Thymus (tissue), 11 donors: Measurements from ENCODE around the gene UGT1A8. TPM values are rescaled to one million over a fixed set of nuclear protein-coding genes. Genes with fewer than 3 reads are reported as not detected.

ENCODE experiments used
- DNase-seq, 9 donors: peaks; one replicate each; pipeline ENCODE4 v3.0.0-alpha.2; 2013; ENCODE audit warnings: low spot score in 9 of 9, low read depth in 6 of 9, missing footprints in 1 of 9
- H3K27ac ChIP-seq, 2 donors: one replicate each; pipeline ENCODE4 v1.5.1; 2013; ENCODE audit warnings: control low read depth in 1 of 2, low read depth in 1 of 2, low read length in 1 of 2, mild to moderate bottlenecking in 1 of 2, moderate library complexity in 1 of 2
- H3K27me3 ChIP-seq, 2 donors: one replicate each; pipeline ENCODE4 v1.5.1; 2013; ENCODE audit warnings: low read length in 1 of 2; ENCODE audit not compliant: control insufficient read depth in 2 of 2, insufficient read depth in 1 of 2
- H3K36me3 ChIP-seq, 2 donors: one replicate each; pipeline ENCODE4 v1.5.1; 2013; ENCODE audit warnings: low read length in 1 of 2, mild to moderate bottlenecking in 1 of 2, moderate library complexity in 1 of 2; ENCODE audit not compliant: control insufficient read depth in 2 of 2, insufficient read depth in 2 of 2
- H3K4me1 ChIP-seq, 2 donors: one replicate each; pipeline ENCODE4 v1.5.1; 2013; ENCODE audit warnings: low read length in 2 of 2; ENCODE audit not compliant: control insufficient read depth in 2 of 2, insufficient read depth in 2 of 2
- H3K4me3 ChIP-seq, 2 donors: one replicate each; pipeline ENCODE4 v1.5.1; 2013; ENCODE audit warnings: low read length in 2 of 2, control low read depth in 1 of 2, mild to moderate bottlenecking in 1 of 2
- H3K9me3 ChIP-seq, 2 donors: one replicate each; pipeline ENCODE4 v1.5.1; 2013; ENCODE audit warnings: low read length in 1 of 2, mild to moderate bottlenecking in 1 of 2; ENCODE audit not compliant: control insufficient read depth in 2 of 2, insufficient read depth in 1 of 2
- WGBS: extraction: QIAGEN DNeasy Blood & Tissue Kit; methylation state at CpG from one replicate; pipeline ENCODE4 v1.1.7; 2013; 5-methylcytosine and 5-hydroxymethylcytosine counted together
- polyA plus RNA-seq: library from polyadenylated mRNA; stranded (reverse); fragments of 200-250 nt; gene quantifications from one replicate; pipeline ENCODE4 v1.2.3, GENCODE V29; 2013
- total RNA-seq: library from RNA; stranded (reverse); fragments of 120-200 nt; gene quantifications from one replicate; pipeline ENCODE4 v1.2.4, GENCODE V29; 2013
- donor health status: healthy.

Gene UGT1A8
- total and polyA plus RNA-seq, 2 donors = 0.24 to 2.6 TPM

DNA sequence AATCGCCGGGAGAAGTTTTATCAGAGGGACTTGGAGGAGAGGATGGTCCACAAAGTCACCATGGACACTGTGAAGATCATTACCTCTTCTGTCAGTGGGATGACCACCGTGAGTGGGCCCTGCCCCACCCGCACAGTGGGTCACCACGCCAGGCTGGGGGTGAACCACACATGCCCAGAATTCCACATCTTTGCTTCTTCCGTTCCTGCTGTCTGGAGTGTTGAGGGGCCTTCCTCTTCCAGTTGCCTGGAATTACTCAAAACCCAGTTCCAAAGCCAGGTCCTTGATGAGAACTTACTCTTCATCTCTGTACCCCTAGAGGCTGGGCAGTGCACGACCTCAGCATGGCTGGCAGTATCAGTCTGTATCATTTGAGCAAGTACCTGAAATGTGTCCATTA, 182.8 kb downstream of the UGT1A8 start:
- no peak for DNase-seq
- Histone ChIP-seq H3K27me3 (peaks cover 0 to 4% of the 10 kb centered on the region in 2 donors), H3K9me3 (peaks cover 0 to 4% of the 10 kb centered on the region in 2 donors), H3K36me3 (no peaks in the 10 kb centered on the region), H3K4me3 (no peak overlapping the region), H3K27ac (no peak overlapping the region), H3K4me1 (no peaks in the 10 kb centered on the region)
- WGBS = 89% methylated on average over 7 of the region's 7 CpGs

- Histone ChIP-seq H3K27ac (no peak overlapping the region), H3K27me3 (peaks cover 0 to 4% of the 10 kb centered on the region in 2 donors), H3K4me3 (no peak overlapping the region), H3K4me1 (no peaks in the 10 kb centered on the region), H3K36me3 (no peaks in the 10 kb centered on the region), H3K9me3 (peaks cover 0 to 4% of the 10 kb centered on the region in 2 donors)
- DNase-seq = no peak
- WGBS = 65% methylated on average over 9 of the region's 9 CpGs
Measured at GRCh38 chr2:233801357-233802131, 184.1 kb downstream of the UGT1A8 start.

DNA sequence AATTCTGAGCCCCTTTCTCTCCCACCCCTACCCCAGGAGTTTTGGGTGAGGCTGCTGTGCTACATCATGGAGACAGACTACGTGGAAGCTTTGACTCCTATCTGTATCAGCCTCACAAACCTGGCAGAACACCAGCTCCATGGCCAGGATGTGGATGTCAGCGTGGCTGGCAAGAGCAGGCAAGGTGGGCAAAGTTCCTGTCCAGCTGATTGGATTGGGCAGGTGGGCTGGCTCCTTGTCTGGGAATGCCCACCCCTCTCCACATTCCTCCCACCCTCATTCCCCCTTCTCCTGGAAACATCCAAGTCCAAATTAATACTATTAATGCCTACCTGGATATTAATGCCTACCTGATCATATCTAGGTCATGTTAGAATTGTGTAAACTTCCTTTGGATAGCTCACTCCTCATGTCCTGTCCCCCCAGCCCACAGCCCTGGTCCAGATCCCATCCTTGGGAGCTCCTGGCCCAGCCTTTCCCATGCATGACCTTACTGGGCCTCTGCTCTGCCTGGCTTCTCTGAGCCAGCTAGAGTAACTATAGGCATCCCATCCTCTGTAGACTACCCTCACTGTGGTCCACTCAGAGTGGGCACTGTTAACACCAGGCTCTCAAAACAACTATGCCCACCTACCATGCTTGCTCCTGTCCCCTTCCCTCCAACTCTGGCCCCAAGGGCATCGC, 184.8 kb downstream of the UGT1A8 start:
- no peak for DNase-seq
- no peaks in the 10 kb centered on the region for H3K36me3 ChIP-seq
- peaks cover 0 to 4% of the 10 kb centered on the region in 2 donors for H3K27me3 ChIP-seq
- H3K4me1 ChIP-seq = no peaks in the 10 kb centered on the region
- 82% methylated on average over 3 of the region's 3 CpGs for WGBS
- H3K27ac ChIP-seq = no peak overlapping the region
- H3K4me3 ChIP-seq = no peak overlapping the region
- peaks cover 0 to 4% of the 10 kb centered on the region in 2 donors for H3K9me3 ChIP-seq

- H3K9me3 ChIP-seq = peaks cover 0 to 4% of the 10 kb centered on the region in 2 donors
- no peaks in the 10 kb centered on the region for H3K36me3 ChIP-seq
- WGBS = 87% methylated on average over 2 of the region's 2 CpGs
- peaks cover 0 to 4% of the 10 kb centered on the region in 2 donors for H3K27me3 ChIP-seq
- H3K4me3 ChIP-seq = no peak overlapping the region
- H3K4me1 ChIP-seq = no peaks in the 10 kb centered on the region
- H3K27ac ChIP-seq = no peak overlapping the region
- no peak for DNase-seq
Measured at GRCh38 chr2:233803292-233803911, 186.0 kb downstream of the UGT1A8 start.

DNA sequence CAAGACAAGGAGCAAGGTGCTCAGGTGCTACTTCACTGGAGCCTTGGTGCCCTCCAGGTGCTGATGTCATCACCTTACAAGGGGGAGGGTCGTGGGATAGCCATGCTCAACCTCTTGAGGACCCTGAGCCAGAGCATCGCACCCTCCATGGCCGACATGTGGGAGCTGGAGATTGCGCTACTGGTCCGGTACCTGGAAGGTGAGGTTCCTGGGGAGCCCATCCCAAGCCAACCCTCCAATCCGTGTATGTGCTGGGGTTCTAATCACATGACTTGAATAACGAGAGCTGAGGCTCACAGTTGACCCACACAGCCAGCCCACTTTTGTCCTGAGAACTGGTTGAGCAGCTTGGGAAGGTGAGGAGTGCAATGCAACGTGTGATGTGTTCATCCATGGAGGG, 186.6 kb downstream of the UGT1A8 start:
- 78% methylated on average over 8 of the region's 8 CpGs for WGBS
- no peak for DNase-seq

DNA sequence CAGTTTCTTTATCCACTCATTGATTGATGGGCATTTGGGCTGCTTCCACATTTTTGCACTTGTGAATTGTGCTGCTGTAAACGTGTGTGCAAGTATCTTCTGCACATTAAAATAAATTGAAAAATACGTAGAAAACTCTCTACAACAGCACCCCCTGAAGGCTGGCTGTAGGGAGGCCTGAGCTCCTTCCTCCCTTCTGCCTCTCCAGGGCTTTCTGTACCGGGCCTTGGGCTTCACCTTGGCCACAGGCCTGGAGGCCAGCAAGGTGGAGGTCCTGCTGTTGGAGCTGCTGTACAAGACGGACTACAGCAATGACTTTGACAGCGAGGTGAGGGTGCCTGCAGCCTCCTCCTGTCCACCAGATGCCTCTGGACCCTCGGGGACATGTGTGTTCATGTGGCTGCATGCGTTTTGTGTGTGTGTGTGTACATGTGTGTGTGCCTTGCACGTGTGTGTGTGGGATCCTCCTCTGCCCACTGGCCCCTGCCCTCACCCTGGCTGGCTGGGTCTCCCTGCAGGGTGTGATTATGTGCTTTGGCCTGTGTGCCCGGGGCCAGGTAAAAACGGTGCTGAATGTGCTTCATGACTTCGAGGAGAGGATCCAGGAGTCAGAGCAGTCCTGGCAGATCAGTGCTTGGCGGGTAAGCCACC, 189.9 kb downstream of the UGT1A8 start:
- H3K4me1 ChIP-seq = no peaks in the 10 kb centered on the region
- DNase-seq = no peak
- no peaks in the 10 kb centered on the region for H3K9me3 ChIP-seq
- H3K36me3 ChIP-seq = no peaks in the 10 kb centered on the region
- H3K27me3 ChIP-seq = peaks cover 0 to 4% of the 10 kb centered on the region in 2 donors
- no peak overlapping the region for H3K27ac ChIP-seq
- H3K4me3 ChIP-seq = no peak overlapping the region
- 80% methylated on average over 12 of the region's 12 CpGs for WGBS

More for the DNA sequence above, 186.6 kb downstream of the UGT1A8 start:
- H3K36me3 ChIP-seq = no peaks in the 10 kb centered on the region
- H3K27ac ChIP-seq = no peak overlapping the region
- peaks cover 0 to 4% of the 10 kb centered on the region in 2 donors for H3K9me3 ChIP-seq
- peaks cover 0 to 4% of the 10 kb centered on the region in 2 donors for H3K27me3 ChIP-seq
- no peaks in the 10 kb centered on the region for H3K4me1 ChIP-seq
- no peak overlapping the region for H3K4me3 ChIP-seq

DNA sequence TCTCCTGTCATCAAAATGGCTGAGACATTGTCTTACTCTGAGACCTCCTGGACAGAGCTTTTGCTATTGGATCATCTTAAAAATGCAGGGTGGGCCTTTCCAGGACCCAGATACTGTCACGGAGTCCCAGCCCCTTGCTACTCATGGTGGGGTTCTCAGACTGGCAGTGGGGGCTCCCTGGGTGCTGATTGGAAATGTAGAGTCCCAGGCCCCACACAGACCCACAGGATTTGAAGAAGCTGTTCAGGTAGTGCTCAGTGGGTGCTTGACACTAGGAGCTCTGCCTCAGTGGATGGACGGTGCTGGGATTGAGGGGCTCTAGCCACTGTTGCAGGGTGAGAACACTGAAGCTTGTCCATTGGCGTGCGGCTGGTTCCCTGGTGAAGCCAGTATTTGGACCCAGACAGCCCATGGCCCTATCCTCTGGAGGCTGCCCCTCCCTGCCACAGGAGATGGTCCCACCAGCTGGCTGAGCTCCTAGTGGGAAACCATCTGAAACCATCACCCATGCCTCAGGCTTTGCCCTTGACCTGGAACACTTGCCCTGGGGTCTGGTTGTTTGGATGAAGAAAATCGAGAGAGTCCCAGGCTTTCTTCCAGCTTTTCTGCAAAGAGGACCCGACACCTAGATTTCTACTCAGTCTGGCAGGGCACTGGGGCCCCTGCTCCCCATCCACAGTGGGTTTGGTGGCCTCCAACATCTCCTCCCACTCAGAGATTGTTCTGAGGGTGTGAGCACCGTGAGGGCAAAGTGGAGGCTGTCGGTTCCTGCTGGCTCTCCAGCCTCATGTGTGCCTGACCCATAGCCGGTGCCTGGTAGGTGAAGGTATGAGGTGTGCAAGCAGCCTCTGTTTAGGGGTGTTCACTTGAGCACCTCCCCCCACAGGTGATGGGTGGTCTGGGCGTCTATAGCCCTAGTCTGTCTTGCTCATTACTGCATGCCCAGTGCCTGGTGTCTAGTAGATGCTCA, 190.8 kb downstream of the UGT1A8 start:
- Histone ChIP-seq H3K27me3 (peaks cover 0 to 4% of the 10 kb centered on the region in 2 donors), H3K4me1 (no peaks in the 10 kb centered on the region), H3K9me3 (no peaks in the 10 kb centered on the region), H3K27ac (no peak overlapping the region), H3K36me3 (no peaks in the 10 kb centered on the region), H3K4me3 (no peak overlapping the region)
- 89% methylated on average over 10 of the region's 10 CpGs for WGBS
- DNase-seq = no peak

DNA sequence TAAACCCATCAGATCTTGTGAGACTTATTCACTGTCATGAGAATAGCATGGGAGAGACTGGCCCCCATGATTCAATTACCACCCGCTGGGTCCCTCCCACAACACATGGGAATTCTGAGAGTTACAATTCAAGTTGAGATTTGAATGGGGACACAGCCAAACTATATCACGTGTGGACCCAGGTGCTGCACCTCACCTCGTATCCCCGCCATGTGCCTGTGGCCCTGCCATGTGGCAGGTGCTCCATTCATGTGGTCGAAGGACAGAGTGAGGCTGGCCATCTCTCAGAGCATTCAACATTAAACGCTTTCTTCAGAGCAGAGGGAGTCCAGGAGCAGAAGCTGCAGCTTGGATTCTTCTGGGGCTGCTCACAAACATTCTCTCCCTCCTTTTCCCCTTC, 193.0 kb downstream of the UGT1A8 start:
- Histone ChIP-seq H3K9me3 (no peaks in the 10 kb centered on the region), H3K4me3 (no peak overlapping the region), H3K27me3 (peaks cover 0 to 3% of the 10 kb centered on the region in 2 donors), H3K27ac (no peak overlapping the region), H3K4me1 (no peaks in the 10 kb centered on the region), H3K36me3 (no peaks in the 10 kb centered on the region)
- WGBS = 94% methylated on average over 6 of the region's 6 CpGs
- DNase-seq = no peak
